ENCODE data around the gene TNFRSF14. TPM values are rescaled to one million over a fixed set of nuclear protein-coding genes. Genes with fewer than 3 reads are reported as not detected.

The TNFRSF14 gene
- polyA plus RNA-seq, 2 of the 4 experiments (the other 2 are of a cell fraction), result 0.16 to 0.25 TPM

DNA sequence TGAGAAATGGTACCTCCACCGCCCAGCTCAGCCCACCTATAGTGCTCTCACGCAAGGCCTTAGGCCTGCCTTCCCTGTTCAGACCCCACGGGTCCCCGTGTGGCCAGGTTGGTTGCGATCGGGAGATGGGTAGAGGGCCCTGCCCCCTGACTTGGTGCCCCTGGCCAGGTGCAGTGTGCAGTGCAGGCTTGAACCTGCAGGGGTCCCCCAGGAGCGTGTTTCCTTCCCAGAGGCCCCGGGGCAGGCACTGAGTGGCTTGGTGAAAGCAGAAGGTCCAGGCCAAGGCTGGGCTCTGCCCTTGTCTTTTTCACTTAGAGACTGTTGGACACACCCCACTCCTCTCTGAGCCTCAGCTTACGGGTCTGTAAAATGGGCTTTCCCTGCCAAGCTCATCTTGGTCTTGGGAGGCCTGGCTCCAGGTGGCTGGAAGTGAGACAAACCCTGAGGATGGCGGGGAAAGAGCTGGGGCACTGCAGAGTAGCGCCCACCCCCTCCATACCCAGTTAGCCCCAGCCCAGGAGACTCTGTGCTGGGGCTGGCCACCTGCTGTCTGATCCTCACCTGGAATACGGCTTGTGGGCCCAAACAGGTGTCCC is 16.8 kb upstream of the TNFRSF14 start:
- no peaks in the 10 kb centered on the region for H3K9me3 ChIP-seq
- no peak overlapping the region for H3K27ac ChIP-seq
- peaks cover 27% of the 10 kb centered on the region for H3K4me1 ChIP-seq
- peak in 1 of 2 experiments; percentile 74; a peak in 3 of 6 replicates for ATAC-seq
- TF ChIP-seq ATOH8 (CRISPR knock-in tag; IDR thresholded peaks at IDR 0.05; ENCODE audit: low read depth), result no peak
- no peak for TF ChIP-seq CEBPB (IDR thresholded peaks at IDR 0.05)
- TF ChIP-seq POLR2AphosphoS2 (conservative IDR thresholded peaks at IDR 0.05; ENCODE audit: low read length), result no peak
- no peak for TF ChIP-seq FOSL2 (IDR thresholded peaks at IDR 0.05)
- no peak for TF ChIP-seq FOSL2 (CRISPR knock-in tag; IDR thresholded peaks at IDR 0.05)
- no peak for TF ChIP-seq CHD4 (IDR thresholded peaks at IDR 0.05; ENCODE audit: borderline replicate concordance)
- TF ChIP-seq BHLHE40 (IDR thresholded peaks at IDR 0.05; ENCODE audit: low read depth, low read length), result no peak
- no peak for TF ChIP-seq MYC (IDR thresholded peaks at IDR 0.05; ENCODE audit: borderline replicate concordance, low read length)
- no peak for TF ChIP-seq ZSCAN20 (CRISPR knock-in tag; IDR thresholded peaks at IDR 0.05)
- TF ChIP-seq RCOR1 (IDR thresholded peaks at IDR 0.05; ENCODE audit: low read depth, low read length), result no peak
- no peak for TF ChIP-seq ZNF302 (CRISPR knock-in tag; IDR thresholded peaks at IDR 0.05)
- TF ChIP-seq, protein P1, sequence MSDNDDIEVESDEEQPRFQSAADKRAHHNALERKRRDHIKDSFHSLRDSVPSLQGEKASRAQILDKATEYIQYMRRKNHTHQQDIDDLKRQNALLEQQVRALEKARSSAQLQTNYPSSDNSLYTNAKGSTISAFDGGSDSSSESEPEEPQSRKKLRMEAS (IDR thresholded peaks at IDR 0.05), result no peak
- no peak for TF ChIP-seq GATA3 (IDR thresholded peaks at IDR 0.05; ENCODE audit: borderline replicate concordance)
- WGBS (ENCODE audit: missing lambda C conversion rate), result 72% methylated on average over 5 of the region's 12 CpGs
- CTCF ChIA-PET, result no interaction called here
- H3K4me3 ChIP-seq, result no peak overlapping the region
- FAIRE-seq, result no peak
- POLR2A ChIA-PET, result no interaction called here
- H3K4me2 ChIP-seq, result no peak overlapping the region
- no peak for DNase-seq (ENCODE audit: low read depth in 1 of 2, low spot score in 1 of 2)

DNA sequence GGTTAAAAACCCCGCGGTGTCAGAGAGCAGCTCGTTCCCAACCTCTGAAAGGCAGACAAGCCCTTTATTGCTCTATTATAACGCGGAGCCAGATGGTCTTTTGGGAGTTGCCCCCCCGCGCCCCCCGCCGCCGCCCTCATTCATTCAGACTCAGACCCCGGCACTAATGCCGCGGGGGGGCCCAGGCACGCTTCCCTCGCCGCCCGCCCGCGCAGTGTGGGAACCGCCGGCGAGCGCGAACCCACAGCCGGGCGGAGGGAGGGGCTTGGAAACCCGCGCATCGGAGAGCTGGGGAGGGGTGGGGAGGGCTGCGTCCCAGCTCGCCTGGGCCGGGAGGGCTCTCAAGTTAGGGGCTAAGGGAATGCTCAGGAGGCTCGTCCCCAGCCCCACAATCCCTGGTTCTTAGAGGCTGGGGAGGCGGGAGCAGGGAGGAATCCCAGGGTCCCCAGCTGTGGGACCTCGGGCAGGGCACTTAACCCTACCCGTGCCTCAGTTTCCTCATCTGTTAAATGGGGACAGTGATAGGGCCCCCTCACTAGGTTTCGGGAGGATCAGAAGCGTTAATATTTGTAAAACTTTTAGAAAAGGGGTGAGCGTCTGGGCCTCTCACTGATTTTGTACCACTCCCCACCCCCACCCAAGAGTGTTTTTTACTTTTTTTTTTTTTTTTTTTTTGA is 15.2 kb upstream of the TNFRSF14 start:
- no peak for ATAC-seq
- 82% methylated on average over 10 of the region's 39 CpGs for WGBS (ENCODE audit: missing lambda C conversion rate)
- Histone ChIP-seq H3K9me3 (no peaks in the 10 kb centered on the region), H3K4me2 (no peak overlapping the region), H3K27ac (no peak overlapping the region), H3K4me1 (peaks cover 27% of the 10 kb centered on the region), H3K4me3 (no peak overlapping the region)
- no peak for DNase-seq (ENCODE audit: low read depth in 1 of 2, low spot score in 1 of 2)
- no peak for FAIRE-seq
- POLR2A ChIA-PET, result no interaction called here
- TF ChIP-seq, protein P2, sequence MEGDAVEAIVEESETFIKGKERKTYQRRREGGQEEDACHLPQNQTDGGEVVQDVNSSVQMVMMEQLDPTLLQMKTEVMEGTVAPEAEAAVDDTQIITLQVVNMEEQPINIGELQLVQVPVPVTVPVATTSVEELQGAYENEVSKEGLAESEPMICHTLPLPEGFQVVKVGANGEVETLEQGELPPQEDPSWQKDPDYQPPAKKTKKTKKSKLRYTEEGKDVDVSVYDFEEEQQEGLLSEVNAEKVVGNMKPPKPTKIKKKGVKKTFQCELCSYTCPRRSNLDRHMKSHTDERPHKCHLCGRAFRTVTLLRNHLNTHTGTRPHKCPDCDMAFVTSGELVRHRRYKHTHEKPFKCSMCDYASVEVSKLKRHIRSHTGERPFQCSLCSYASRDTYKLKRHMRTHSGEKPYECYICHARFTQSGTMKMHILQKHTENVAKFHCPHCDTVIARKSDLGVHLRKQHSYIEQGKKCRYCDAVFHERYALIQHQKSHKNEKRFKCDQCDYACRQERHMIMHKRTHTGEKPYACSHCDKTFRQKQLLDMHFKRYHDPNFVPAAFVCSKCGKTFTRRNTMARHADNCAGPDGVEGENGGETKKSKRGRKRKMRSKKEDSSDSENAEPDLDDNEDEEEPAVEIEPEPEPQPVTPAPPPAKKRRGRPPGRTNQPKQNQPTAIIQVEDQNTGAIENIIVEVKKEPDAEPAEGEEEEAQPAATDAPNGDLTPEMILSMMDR (IDR thresholded peaks at IDR 0.05), result no peak
- TF ChIP-seq, protein P3, sequence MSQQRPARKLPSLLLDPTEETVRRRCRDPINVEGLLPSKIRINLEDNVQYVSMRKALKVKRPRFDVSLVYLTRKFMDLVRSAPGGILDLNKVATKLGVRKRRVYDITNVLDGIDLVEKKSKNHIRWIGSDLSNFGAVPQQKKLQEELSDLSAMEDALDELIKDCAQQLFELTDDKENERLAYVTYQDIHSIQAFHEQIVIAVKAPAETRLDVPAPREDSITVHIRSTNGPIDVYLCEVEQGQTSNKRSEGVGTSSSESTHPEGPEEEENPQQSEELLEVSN (IDR thresholded peaks at IDR 0.05; ENCODE audit: borderline replicate concordance, low read depth), result no peak
- CTCF ChIA-PET, result no interaction called here

DNA sequence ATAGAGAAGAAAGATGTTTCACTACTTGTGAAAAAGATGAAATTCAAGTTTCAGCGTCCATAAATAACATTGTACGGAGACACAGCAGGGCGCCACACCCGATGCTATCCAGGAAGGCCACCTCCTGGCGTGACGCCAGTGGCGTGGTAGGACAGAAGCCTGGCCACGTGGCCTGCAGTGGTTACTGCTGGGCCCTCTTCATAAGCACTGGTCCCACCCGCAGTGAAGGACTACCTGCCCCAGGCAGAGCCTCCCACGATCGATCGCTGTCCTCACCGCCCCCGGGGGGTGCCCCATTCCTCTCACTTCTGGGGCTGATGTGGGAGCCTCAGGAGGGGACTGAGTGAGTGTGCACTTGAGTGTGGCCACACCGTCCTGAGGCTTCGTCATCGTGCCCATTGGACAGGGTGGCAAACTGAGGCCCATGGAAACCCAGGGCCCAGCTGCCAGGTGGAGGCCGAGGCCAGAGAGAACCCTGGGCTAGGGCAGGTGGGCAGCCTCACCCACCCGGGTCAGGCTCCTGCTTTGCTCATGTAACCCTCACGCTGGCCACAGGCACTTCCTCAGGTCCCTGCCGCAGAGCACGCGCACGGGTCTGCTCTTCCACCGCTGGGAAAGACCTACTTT is 14.4 kb upstream of the TNFRSF14 start:
- TF ChIP-seq, protein P1 (IDR thresholded peaks at IDR 0.05), result 0 out of 2 replicates have a peak, but pooled peaks have one; percentile 24
- TF ChIP-seq CEBPB (IDR thresholded peaks at IDR 0.05), result no peak
- no peaks in the 10 kb centered on the region for H3K9me3 ChIP-seq
- CTCF ChIA-PET, result no interaction called here
- POLR2A ChIA-PET, result no interaction called here
- FAIRE-seq (no peak), ATAC-seq (no peak), DNase-seq (ENCODE audit: low read depth in 1 of 2, low spot score in 1 of 2) (peak in 1 of 2 experiments; percentile 44)
- H3K4me2 ChIP-seq, result no peak overlapping the region
- H3K4me3 ChIP-seq, result no peak overlapping the region
- WGBS (ENCODE audit: missing lambda C conversion rate), result 75% methylated on average over 19 of the region's 25 CpGs
- H3K27ac ChIP-seq, result 0 out of 6 replicates have a peak overlapping the region, but pooled peaks of 1 of the 2 experiments have one; percentile 16
- peaks cover 27% of the 10 kb centered on the region for H3K4me1 ChIP-seq

All from A549 (cell line).